Activated CD4-positive, alpha-beta T cell treated with anti-CD3 and anti-CD28 coated beads, Interleukin-2, amount 50 U/mL, for 24 hours (primary cell): ENCODE results near the gene DNAH1.

ENCODE experiments used
- DNase-seq, 2 donors: peaks; one replicate each; pipeline ENCODE4 v3.0.0-alpha.2; 2020; ENCODE audit warnings: low read depth in 1 of 2, low spot score in 1 of 2

DNAH1 gene

DNA sequence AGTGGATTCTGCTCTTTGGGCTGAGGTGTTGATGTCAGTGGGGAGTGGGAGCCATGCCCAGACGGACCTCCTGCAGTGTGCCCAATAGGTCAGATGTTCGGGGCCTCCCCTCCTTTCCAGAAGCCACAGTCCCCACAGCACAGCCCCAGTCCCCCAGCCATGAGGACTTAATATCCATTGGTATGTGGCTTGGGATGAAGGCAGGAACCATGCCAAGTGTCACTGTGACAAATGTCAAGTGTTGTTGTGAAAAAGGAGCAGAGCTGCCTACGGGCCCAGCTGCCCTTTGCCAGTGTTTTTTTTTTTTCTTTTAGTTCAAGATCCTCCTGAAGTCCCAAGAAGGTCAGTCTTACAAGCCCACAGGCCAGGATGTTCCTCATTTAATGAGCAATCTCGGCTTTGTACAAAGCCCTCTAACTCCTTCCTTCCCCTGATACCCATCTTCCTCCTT is 116.6 kb downstream of the DNAH1 start:
- DNase-seq, result no peak

- DNase-seq, result no peak
Measured at GRCh38 chr3:52433328-52433995, 117.3 kb downstream of the DNAH1 start.

DNA sequence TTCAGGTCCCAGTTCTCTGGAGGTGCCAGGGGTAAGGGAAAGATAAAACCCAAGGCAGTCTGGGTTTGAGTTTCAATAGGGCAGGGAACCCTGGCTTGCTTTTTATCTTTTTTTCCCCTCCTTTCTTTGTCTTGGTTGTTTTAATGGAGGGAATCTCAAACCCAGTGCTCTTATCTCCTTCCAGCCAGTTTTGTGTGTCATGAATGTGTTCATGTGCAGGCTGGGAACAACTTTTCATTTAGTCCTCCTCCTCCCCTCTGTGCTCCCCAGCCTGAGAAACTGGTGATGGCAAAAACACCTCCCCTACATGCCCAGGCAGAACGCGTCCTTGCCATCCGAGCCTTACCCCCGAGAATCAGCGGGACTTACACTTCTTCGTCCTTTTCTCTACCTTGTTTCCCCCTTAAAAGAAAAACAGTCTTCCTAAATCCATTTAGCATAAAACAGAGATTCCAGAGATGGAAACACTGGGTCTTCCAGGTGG is 117.9 kb downstream of the DNAH1 start:
- DNase-seq, result no peak

DNA sequence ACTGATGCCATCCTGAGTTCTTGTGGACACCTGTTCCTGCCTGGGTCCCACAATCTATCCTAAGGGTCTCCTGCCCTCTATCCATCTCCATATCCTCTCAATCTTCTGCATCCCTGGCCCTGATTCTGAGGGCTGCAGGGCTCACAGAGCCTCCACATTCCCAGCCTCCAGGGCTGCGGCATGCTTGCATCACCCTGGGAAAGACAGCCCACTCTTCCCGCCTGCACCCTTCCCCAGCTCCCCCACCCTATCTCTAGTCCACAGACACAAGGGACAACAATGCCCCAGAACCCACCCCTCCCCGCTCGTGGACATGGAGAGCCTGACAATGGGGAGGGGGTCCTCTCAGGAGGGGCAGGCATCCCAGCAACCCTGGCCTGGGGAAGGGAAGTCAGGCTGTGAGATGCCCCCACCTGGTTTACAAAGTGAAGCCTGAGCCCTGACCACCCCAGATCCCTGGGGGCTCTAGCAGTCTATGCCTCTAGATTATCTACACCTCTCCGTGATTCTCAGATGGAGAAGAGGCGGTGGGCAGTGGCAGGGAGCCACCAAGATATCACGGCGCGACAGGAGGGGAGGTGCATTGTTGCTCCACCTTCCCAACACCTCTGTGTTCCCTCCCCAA is 118.5 kb downstream of the DNAH1 start:
- no peak for DNase-seq

GRCh38 chr3:52435246-52436101 is 119.4 kb downstream of the DNAH1 start:
- no peak for DNase-seq

- DNase-seq, result no peak
Measured at GRCh38 chr3:52436500-52437149, 120.5 kb downstream of the DNAH1 start.

DNA sequence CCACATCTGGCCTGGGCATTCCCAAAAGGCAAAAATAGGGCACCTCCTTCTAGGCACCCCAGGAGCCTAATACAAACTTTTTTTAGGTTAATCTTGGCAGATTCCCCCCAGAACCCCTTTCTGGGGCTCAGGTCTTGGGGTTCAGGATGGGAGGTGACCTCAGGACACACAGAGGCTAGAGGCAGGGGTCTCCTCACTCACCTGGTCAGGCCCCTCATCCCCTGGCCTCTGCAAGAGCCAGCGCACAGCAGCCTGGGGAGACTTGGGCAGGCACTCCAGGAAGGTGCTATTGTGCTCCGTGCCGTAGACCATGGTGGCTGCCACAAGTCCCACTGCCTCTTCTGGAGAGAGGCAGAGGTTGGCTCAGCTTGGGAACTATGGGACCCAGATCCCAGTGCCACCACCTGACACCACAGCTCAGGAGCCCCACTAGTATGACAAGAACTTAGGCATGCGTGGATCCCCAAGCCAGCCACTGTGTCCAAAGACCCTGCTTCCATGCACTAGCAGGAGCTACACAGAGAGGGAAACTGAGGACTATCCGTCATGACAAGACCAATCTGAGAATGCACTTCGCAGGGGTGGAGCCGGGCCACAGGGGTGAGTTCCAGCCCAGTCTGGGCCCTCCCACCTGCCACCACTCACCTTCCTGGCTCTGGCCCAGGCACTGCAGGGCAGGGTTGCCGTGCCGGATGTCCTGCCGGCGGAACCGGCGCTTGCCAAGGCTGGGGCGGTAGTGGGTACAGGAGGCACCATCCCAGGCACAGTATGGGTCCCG is 121.4 kb downstream of the DNAH1 start:
- DNase-seq, result no peak

GRCh38 chr3:52438104-52438376 is 121.9 kb downstream of the DNAH1 start:
- DNase-seq, result no peak

- DNase-seq, result no peak
Measured at GRCh38 chr3:52438579-52439425, 122.7 kb downstream of the DNAH1 start.

GRCh38 chr3:52439426-52440248 is 123.5 kb downstream of the DNAH1 start:
- no peak for DNase-seq

DNA sequence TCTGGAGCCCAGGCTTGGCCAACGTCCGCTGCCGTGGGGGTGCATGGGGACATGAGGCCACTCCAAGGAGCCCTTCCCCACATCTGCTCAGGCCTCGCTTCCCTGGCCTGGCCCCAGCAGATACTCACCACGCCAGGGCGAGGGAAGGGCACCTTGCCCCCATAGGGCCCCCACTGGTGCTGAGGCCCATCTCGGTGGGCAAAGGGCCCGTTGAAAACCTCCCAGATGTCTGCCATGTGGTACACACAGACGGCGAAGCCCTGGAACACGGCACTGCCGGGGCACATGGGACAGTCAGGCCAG is 124.1 kb downstream of the DNAH1 start:
- no peak for DNase-seq

GRCh38 chr3:52440671-52441070 is 124.6 kb downstream of the DNAH1 start:
- DNase-seq, result no peak

DNA sequence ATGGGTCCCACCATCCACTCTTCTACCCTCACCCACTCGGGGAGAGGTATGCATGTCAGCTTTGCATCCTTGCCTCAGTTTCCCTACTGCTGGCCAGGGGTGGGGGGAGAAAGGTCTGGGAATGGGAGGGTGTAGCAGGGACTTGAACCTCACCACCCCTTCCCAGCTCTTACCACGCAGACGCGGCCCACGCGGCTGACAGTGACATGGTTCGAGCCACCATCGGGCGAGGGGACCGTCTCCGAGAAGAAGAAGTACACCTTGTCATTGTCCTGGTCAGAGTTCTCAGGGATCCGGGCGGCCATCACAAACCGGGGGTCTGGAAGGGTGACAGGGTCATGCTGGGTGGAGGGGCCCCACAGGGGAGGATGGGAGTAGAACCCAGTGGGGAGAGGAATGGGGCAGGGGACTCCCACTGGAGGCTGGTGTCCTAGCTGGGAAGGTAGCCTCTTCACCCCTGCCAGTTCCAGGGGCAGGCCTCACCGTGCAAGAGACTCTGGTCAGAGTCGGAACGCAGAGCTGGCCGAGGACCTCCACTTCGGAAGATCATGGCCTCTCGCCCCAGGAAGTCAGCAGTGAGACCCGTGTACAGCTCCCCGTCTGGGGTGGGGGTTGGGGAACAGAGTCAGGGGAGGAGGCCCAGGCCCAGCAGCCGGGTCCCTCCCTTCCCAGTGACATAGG is 125.1 kb downstream of the DNAH1 start:
- DNase-seq, result no peak

GRCh38 chr3:52441772-52442332 is 125.7 kb downstream of the DNAH1 start:
- no peak for DNase-seq

GRCh38 chr3:52442409-52443267 is 126.5 kb downstream of the DNAH1 start:
- no peak for DNase-seq

- no peak for DNase-seq
Measured at GRCh38 chr3:52443268-52443610, 127.1 kb downstream of the DNAH1 start.
